Activated CD4-positive, alpha-beta T cell treated with anti-CD3 and anti-CD28 coated beads, Interleukin-2, amount 50 U/mL, for 48 hours (primary cell): ENCODE measurements around the gene TMEM79.
A peak's percentile ranks its signal among the peaks of the same experiment; 100 is the strongest.

ENCODE experiments used
- DNase-seq, 2 experiments: peaks; one replicate each; pipeline ENCODE4 v3.0.0-alpha.2; 2020

The TMEM79 gene, protein sequence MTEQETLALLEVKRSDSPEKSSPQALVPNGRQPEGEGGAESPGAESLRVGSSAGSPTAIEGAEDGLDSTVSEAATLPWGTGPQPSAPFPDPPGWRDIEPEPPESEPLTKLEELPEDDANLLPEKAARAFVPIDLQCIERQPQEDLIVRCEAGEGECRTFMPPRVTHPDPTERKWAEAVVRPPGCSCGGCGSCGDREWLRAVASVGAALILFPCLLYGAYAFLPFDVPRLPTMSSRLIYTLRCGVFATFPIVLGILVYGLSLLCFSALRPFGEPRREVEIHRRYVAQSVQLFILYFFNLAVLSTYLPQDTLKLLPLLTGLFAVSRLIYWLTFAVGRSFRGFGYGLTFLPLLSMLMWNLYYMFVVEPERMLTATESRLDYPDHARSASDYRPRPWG

DNA sequence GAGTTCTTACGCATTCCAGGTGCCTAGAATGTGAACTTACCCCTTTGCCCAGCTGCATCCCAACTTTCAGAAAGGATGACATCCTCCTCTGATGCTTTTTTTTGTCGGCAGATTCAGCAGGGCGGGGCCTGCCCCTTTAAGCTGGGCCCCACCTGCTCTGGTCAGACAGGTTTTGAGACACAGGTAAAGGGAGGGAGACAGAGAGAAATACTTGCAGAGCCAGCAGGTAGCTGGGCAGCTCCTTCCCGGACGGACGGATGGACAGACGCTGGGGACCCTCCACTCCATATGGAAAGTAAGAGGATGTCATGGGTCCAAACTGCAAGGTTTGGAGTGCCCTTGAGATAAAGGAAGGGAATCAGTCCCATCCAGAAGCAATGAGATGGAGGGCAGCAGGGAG is at the start of gene TMEM79:
Gene TMEM79 (plus strand): TSS at position 214 of the 400 bp plus-strand sequence. CDS start 902 bp downstream, outside the sequence.
- no peak for DNase-seq

DNA sequence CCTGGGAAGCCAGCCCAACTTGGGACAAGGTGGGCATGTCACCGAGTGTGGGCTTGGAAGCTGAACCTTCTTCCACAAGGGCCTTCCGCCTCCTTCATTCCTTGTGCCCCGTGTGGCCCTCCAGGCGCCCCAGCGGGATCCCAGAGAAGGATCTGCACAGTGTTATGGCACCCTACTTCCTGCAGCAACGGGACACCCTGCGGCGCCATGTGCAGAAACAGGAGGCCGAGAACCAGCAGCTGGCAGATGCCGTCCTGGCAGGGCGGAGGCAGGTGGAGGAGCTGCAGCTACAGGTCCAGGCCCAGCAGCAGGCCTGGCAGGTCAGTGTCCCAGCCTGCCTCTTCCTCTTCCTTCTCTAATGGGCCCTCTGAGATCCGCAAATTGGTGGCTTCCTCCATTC is 48.0 kb upstream of the TMEM79 start:
- DNase-seq = no peak

DNA sequence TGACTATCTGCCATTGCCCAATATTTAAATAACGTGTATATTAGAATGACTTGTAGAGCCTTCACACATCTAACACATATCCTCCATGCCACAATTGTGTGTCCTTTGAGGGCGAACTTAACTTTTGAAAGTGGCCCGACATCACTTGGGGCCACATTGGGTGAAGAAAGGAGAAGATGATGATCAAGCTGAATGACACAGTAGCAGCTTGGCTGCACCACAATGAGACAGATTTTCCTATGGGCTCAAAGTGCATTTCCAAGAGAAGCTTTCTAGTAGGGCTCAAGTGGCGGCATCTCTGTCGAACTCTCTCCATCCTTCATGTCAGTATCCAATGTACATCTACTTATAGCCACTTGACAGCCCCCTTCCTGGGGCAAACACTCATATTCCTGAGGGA is 45.9 kb upstream of the TMEM79 start:
- no peak for DNase-seq

- DNase-seq = no peak
These were observed 42.8 kb upstream of the TMEM79 start for GRCh38 chr1:156241311-156241811.

DNA sequence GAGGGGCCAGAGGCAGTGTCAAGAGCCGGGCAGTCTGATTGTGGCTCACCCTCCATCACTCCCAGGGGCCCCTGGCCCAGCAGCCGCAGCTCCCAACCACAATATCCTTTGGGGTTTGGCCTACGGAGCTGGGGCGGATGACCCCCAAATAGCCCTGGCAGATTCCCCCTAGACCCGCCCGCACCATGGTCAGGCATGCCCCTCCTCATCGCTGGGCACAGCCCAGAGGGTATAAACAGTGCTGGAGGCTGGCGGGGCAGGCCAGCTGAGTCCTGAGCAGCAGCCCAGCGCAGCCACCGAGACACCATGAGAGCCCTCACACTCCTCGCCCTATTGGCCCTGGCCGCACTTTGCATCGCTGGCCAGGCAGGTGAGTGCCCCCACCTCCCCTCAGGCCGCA is 42.2 kb upstream of the TMEM79 start, which contains the start of gene BGLAP:
Gene BGLAP (plus strand): TSS at position 259 of the 400 bp plus-strand sequence. CDS start 48 bp downstream, at position 307.
- no peak for DNase-seq

DNA sequence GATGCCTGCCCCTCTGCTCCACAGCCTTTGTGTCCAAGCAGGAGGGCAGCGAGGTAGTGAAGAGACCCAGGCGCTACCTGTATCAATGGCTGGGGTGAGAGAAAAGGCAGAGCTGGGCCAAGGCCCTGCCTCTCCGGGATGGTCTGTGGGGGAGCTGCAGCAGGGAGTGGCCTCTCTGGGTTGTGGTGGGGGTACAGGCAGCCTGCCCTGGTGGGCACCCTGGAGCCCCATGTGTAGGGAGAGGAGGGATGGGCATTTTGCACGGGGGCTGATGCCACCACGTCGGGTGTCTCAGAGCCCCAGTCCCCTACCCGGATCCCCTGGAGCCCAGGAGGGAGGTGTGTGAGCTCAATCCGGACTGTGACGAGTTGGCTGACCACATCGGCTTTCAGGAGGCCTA is 41.4 kb upstream of the TMEM79 start:
- DNase-seq = no peak

DNA sequence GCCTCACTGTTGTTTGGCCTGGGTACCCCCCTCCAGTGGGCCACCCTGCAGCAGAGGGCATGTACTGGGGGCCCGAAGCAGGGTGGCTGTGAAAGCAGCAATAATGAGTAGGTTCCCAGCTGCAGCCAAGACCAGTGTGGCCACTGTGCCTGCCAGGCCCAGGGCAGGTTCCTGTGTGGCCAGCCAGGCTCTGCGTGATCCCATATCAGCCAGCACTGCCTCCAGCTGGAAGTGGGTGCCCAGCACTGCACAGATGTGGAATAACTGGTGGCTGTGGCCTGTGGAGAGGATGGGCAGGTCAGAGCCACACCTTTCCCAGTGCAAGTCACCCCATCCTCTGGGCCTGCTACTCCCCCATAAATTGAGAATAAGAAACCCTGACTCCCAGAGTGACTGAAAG is 40.0 kb upstream of the TMEM79 start:
- no peak for DNase-seq

DNA sequence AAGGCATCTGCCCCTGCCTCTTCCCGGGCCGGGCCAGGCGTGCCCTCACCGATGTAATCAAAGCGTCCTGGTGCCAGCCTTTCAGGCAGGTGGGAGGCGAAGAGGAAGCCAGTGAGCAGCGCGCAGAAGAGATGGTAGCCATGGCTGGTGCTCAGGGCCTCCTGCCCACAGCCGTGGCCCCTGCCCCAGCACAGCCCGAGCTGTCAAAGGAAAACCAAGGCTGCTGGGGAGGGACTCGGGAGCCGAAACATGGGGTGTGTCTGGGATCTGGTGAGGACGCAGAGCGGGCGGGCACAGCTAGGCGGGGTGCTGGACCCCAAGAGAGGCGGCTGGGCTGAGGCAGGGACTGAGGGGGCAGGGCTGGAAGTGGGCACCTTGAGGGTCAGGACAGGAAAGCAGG is 39.4 kb upstream of the TMEM79 start:
- no peak for DNase-seq

DNA sequence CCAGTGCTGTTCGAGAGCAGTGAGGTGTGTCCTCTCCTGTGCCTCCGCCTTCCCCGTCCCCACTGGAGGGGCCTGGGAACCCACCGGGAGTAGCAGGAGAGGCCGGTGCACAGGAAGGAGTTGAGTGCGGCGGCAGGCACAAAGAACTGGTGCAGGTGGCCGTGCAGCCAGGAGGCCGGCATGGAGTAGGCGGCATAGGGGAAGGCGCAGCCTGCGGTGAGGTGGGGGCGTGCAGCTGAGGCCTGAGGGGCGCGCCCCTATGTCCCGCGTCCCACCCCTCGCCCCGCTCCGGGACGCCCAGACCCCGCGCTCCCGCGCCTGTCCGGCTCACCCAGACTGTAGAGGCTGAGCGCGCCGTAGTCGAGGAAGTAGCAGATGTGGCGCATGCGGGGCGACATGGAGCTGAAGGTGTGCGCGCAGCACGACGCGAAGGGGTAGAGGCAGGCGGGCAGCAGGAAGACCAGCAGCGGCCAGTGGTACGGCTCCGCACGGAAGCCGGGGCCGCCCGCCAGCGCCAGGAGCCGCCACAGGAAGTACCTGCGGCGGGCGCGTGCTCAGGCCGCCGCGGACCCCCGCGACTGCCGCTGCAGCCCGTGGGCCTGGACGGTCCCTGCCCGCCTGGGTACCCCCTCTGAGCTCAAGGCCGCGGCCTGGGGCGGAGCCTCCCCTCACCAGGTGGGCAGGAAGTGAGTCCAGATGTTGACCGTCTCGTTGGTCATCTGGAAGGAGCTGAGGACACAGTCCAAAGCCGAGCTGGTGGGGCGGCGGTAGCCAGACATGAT is 38.5 kb upstream of the TMEM79 start:
- DNase-seq = peak; percentile 37 to 47

- no peak for DNase-seq
These were observed 37.8 kb upstream of the TMEM79 start for GRCh38 chr1:156246241-156246780.

DNA sequence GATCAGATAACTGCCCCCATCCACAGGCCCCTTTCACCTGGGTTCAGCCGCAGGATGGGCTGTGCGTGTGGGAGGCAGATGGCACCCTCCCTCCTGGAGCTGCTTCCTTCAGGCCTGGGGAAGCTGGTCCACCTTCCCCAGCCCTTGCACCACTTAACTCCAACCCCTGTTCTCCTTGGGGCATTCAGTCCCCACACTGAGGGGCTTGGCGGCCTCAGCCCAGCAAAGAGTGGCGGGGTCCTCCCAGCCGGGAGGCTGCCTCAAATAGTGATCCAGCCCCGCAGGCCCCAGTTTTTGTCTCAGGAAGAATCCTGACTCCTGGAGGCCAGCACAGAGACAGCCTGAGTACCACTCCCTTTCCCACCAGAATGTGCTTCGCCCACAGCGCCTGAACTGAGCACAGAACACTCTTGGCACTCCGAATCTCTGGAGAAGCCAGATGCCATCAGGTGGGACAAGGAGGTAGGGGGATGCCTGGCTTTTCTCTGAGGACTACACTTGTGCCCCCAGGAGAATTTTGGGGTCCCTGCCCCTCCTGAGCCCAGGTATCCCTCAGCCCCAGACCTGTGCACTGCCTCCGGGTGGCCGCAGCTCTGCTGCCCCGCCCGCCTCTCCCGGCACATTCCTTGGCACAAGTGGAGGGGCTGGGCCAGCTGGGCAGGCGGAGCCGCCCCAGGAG is 37.2 kb upstream of the TMEM79 start:
- no peak for DNase-seq

GRCh38 chr1:156247460-156248322 is 36.4 kb upstream of the TMEM79 start, which contains the start of gene PAQR6:
Gene PAQR6, minus strand, starts transcription at chr1:156248056. Its CDS starts 1,325 bp downstream, at chr1:156246731.
- DNase-seq = no peak

- DNase-seq = no peak
These were observed 35.8 kb upstream of the TMEM79 start for GRCh38 chr1:156248323-156248683.

DNA sequence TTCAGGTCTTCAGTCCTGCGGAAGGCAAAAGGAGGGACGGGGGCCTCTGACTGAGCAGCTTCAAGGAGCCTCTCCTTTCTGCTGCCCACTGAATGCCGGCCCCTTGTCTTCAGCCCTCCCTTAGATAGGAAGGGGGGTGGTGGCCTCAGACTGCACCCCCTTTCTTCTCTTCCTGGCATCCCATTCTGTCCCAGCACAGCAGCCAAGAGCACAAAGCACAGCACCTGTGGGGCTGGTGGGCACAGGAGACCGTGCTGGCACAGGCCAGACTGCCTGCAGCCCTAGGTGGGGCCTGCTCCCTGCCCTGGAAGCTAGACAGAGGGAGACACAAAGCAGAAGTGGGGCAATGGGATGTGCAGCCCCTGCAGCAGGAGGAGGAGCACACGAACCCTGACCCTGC is 34.5 kb upstream of the TMEM79 start:
- DNase-seq = no peak

DNA sequence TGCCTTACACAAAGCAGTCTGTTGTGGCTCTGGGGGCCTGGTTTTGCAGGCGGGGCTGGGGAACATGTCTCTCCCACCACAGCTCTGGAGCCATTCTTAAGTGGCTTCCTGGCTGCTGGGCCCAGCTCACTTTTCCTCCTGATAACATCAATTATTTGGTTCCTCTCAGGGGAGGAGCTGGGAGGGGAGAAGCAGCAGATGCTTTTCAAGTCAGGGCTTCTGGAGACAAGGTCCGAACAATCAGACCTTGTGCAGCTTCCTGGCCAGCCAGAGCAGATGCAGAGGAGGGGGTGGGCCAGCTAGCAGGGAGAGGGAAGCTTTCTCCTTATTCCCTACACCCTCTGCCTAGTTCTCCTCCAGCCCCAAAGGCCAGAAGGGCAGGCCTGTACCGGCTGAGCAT is 32.6 kb upstream of the TMEM79 start:
- no peak for DNase-seq

DNA sequence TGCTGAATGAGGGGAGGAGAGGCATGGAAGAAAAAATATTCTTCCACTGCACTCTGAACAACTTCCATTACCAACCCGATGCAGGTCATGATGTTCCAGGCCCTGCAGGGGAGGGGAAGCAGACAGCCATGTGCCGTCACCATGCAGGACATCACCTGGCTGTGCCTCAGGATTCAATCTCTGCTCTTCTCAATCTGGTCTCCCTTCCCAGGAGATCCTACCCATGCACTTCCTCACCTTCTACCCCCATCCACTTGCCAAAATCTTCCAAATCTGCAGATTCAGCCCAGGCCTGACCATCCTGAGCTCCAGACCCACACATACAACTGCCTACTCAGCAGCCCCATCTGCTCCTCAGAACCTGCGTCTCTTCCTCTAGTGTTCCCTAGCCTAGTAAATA is 30.5 kb upstream of the TMEM79 start:
- DNase-seq = no peak

DNA sequence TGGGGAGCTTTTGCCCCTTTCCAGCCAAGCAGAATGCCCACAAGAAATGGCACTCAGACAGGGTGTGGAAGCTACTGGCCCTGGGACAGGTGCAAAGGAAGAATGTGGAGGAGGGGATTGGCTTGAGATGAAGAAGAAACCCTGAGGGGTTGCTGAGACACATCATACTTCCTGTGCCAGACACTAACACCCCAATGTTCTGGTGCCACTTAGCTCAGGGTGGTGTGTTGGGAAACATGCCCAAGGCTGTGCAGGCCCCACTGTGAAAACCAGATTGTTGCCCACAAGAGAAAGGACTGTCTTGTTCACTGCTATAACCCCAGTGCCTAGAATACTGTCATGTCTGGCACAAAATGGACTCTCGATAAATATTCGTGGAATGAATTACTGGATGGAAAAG is 26.4 kb upstream of the TMEM79 start:
- no peak for DNase-seq

DNA sequence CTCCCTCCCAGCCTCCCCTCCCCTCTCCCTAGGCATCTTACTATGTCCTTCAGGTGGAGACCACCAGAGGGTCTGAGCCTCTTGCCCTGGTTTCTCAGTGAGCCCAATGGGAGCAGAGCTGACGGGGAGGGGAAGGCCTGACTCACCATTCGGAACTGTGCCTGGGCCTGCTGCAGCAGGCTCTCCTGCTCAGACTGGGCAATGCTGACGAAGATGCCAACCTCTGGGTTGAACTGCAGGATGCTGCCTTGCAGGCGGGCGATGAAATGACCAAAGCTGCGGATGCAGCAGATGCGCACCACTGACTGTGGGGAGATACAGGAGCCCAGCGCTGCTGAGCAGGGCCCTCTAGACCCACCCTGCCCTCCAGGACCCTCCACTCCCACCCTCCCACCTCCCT is 25.3 kb upstream of the TMEM79 start:
- DNase-seq = no peak

- DNase-seq = no peak
These were observed 24.3 kb upstream of the TMEM79 start for GRCh38 chr1:156259805-156260204.

- DNase-seq = no peak
These were observed 23.2 kb upstream of the TMEM79 start for GRCh38 chr1:156260896-156261295.

GRCh38 chr1:156262461-156263287 is 21.5 kb upstream of the TMEM79 start:
- no peak for DNase-seq
